Dendritic cell treated with granulocyte-macrophage colony-stimulating factor and Interleukin-4, amounts not matched to agents 40 ng/mL and 50 ng/mL, for 4 days (primary cell): ENCODE data around the gene EXOC4.

ENCODE experiments used
- H3K27ac Mint-ChIP-seq: one replicate; pipeline ENCODE4 v1.8.0; 2022; ENCODE audit warnings: mild to moderate bottlenecking, mixed read lengths
- H3K27me3 Mint-ChIP-seq: one replicate; pipeline ENCODE4 v1.8.0; 2022; ENCODE audit warnings: mild to moderate bottlenecking, mixed read lengths
- H3K36me3 Mint-ChIP-seq: one replicate; pipeline ENCODE4 v1.8.0; 2022; ENCODE audit warnings: low read depth, mixed read lengths
- H3K4me1 Mint-ChIP-seq: one replicate; pipeline ENCODE4 v1.8.0; 2022; ENCODE audit warnings: low read depth, mixed read lengths
- H3K4me3 Mint-ChIP-seq: one replicate; pipeline ENCODE4 v1.8.0; 2022; ENCODE audit warnings: mild to moderate bottlenecking, moderate library complexity, mixed read lengths
- H3K9me3 Mint-ChIP-seq: one replicate; pipeline ENCODE4 v1.8.0; 2022; ENCODE audit warnings: mixed read lengths
- intact Hi-C: fragments of 100-400 bp; cut with micrococcal nuclease; formaldehyde crosslinking; loops from one replicate; pipeline ENCODE4 v1.15.0; 2022

EXOC4 gene

GRCh38 chr7:133742709-133743538 lies 490.0 kb downstream of the EXOC4 start:
- no peak overlapping the region for H3K27ac Mint-ChIP-seq
- H3K4me3 Mint-ChIP-seq, result no peak overlapping the region
- H3K4me1 Mint-ChIP-seq, result no peaks in the 10 kb centered on the region
- H3K27me3 Mint-ChIP-seq, result no peaks in the 10 kb centered on the region
- intact Hi-C loops, result no loop called here
- H3K36me3 Mint-ChIP-seq, result no peaks in the 10 kb centered on the region
- H3K9me3 Mint-ChIP-seq, result no peaks in the 10 kb centered on the region

- Mint-ChIP-seq H3K27ac (no peak overlapping the region), H3K9me3 (no peaks in the 10 kb centered on the region), H3K4me1 (no peaks in the 10 kb centered on the region), H3K36me3 (no peaks in the 10 kb centered on the region), H3K27me3 (no peaks in the 10 kb centered on the region), H3K4me3 (no peak overlapping the region)
- intact Hi-C loops, result no loop called here
Observed at GRCh38 chr7:133744451-133744850, 491.6 kb downstream of the EXOC4 start.

GRCh38 chr7:133746305-133746704 lies 493.4 kb downstream of the EXOC4 start:
- no peaks in the 10 kb centered on the region for H3K4me1 Mint-ChIP-seq
- H3K4me3 Mint-ChIP-seq, result no peak overlapping the region
- H3K27ac Mint-ChIP-seq, result no peak overlapping the region
- no peaks in the 10 kb centered on the region for H3K9me3 Mint-ChIP-seq
- intact Hi-C loops, result loop anchor here (5.0 kb wide), 1 partner anchor 189 kb away; no protein-coding TSS in a partner anchor
- H3K27me3 Mint-ChIP-seq, result no peaks in the 10 kb centered on the region
- H3K36me3 Mint-ChIP-seq, result no peaks in the 10 kb centered on the region

- no peaks in the 10 kb centered on the region for H3K4me1 Mint-ChIP-seq
- intact Hi-C loops, result loop anchor here (5.0 kb wide), 1 partner anchor 190 kb away; no protein-coding TSS in a partner anchor
- no peak overlapping the region for H3K4me3 Mint-ChIP-seq
- H3K9me3 Mint-ChIP-seq, result no peaks in the 10 kb centered on the region
- H3K36me3 Mint-ChIP-seq, result no peaks in the 10 kb centered on the region
- H3K27ac Mint-ChIP-seq, result no peak overlapping the region
- no peaks in the 10 kb centered on the region for H3K27me3 Mint-ChIP-seq
Observed at GRCh38 chr7:133746847-133747246, 494.0 kb downstream of the EXOC4 start.

- no peak overlapping the region for H3K27ac Mint-ChIP-seq
- H3K36me3 Mint-ChIP-seq, result no peaks in the 10 kb centered on the region
- no peaks in the 10 kb centered on the region for H3K4me1 Mint-ChIP-seq
- no peaks in the 10 kb centered on the region for H3K9me3 Mint-ChIP-seq
- no peak overlapping the region for H3K4me3 Mint-ChIP-seq
- intact Hi-C loops, result loop anchor here (5.0 kb wide), 1 partner anchor 191 kb away; no protein-coding TSS in a partner anchor
- no peaks in the 10 kb centered on the region for H3K27me3 Mint-ChIP-seq
Observed at GRCh38 chr7:133748443-133749407, 495.8 kb downstream of the EXOC4 start.

GRCh38 chr7:133750287-133750686 lies 497.4 kb downstream of the EXOC4 start:
- intact Hi-C loops, result no loop called here
- Mint-ChIP-seq H3K9me3 (no peaks in the 10 kb centered on the region), H3K27ac (no peak overlapping the region), H3K27me3 (no peaks in the 10 kb centered on the region), H3K4me3 (no peak overlapping the region), H3K36me3 (no peaks in the 10 kb centered on the region), H3K4me1 (no peaks in the 10 kb centered on the region)

- no peaks in the 10 kb centered on the region for H3K9me3 Mint-ChIP-seq
- no peaks in the 10 kb centered on the region for H3K36me3 Mint-ChIP-seq
- H3K4me1 Mint-ChIP-seq, result no peaks in the 10 kb centered on the region
- H3K27me3 Mint-ChIP-seq, result no peaks in the 10 kb centered on the region
- intact Hi-C loops, result no loop called here
- H3K27ac Mint-ChIP-seq, result no peak overlapping the region
- no peak overlapping the region for H3K4me3 Mint-ChIP-seq
Observed at GRCh38 chr7:133751079-133751478, 498.2 kb downstream of the EXOC4 start.

- no peaks in the 10 kb centered on the region for H3K36me3 Mint-ChIP-seq
- no peaks in the 10 kb centered on the region for H3K9me3 Mint-ChIP-seq
- H3K27me3 Mint-ChIP-seq, result no peaks in the 10 kb centered on the region
- no peak overlapping the region for H3K4me3 Mint-ChIP-seq
- no peaks in the 10 kb centered on the region for H3K4me1 Mint-ChIP-seq
- H3K27ac Mint-ChIP-seq, result no peak overlapping the region
- intact Hi-C loops, result no loop called here
Observed at GRCh38 chr7:133753513-133753912, 500.6 kb downstream of the EXOC4 start.

GRCh38 chr7:133754708-133755107 lies 501.8 kb downstream of the EXOC4 start:
- H3K27me3 Mint-ChIP-seq, result no peaks in the 10 kb centered on the region
- no peaks in the 10 kb centered on the region for H3K36me3 Mint-ChIP-seq
- H3K27ac Mint-ChIP-seq, result no peak overlapping the region
- no peak overlapping the region for H3K4me3 Mint-ChIP-seq
- no peaks in the 10 kb centered on the region for H3K4me1 Mint-ChIP-seq
- intact Hi-C loops, result no loop called here
- H3K9me3 Mint-ChIP-seq, result no peaks in the 10 kb centered on the region

- no peaks in the 10 kb centered on the region for H3K36me3 Mint-ChIP-seq
- intact Hi-C loops, result no loop called here
Observed at GRCh38 chr7:133755901-133756300, 503.0 kb downstream of the EXOC4 start.

GRCh38 chr7:133761443-133761842 lies 508.6 kb downstream of the EXOC4 start:
- Mint-ChIP-seq H3K4me1 (no peaks in the 10 kb centered on the region), H3K27ac (no peak overlapping the region), H3K27me3 (no peaks in the 10 kb centered on the region), H3K36me3 (no peaks in the 10 kb centered on the region), H3K9me3 (no peaks in the 10 kb centered on the region), H3K4me3 (no peak overlapping the region)
- intact Hi-C loops, result no loop called here

More at GRCh38 chr7:133755901-133756300, 503.0 kb downstream of the EXOC4 start:
- no peaks in the 10 kb centered on the region for H3K4me1 Mint-ChIP-seq
- H3K4me3 Mint-ChIP-seq, result no peak overlapping the region
- H3K27ac Mint-ChIP-seq, result no peak overlapping the region
- no peaks in the 10 kb centered on the region for H3K9me3 Mint-ChIP-seq
- no peaks in the 10 kb centered on the region for H3K27me3 Mint-ChIP-seq

GRCh38 chr7:133763076-133763640 lies 510.3 kb downstream of the EXOC4 start:
- H3K27ac Mint-ChIP-seq, result no peak overlapping the region

GRCh38 chr7:133769668-133770067 lies 516.8 kb downstream of the EXOC4 start:
- Mint-ChIP-seq H3K27me3 (no peaks in the 10 kb centered on the region), H3K36me3 (no peaks in the 10 kb centered on the region), H3K27ac (no peak overlapping the region), H3K9me3 (no peaks in the 10 kb centered on the region), H3K4me1 (peaks cover 5% of the 10 kb centered on the region), H3K4me3 (no peak overlapping the region)
- intact Hi-C loops, result no loop called here

More at GRCh38 chr7:133763076-133763640, 510.3 kb downstream of the EXOC4 start:
- Mint-ChIP-seq H3K4me3 (no peak overlapping the region), H3K36me3 (no peaks in the 10 kb centered on the region), H3K9me3 (no peaks in the 10 kb centered on the region), H3K4me1 (peaks cover 5% of the 10 kb centered on the region), H3K27me3 (no peaks in the 10 kb centered on the region)
- intact Hi-C loops, result no loop called here
